Measurements from ENCODE around the gene TMEM191C.
"Not testable (repeated sequence)": the region's sequence is repeated elsewhere in the genome, so short reads cannot be mapped to it uniquely, and the experiment has no call there.

The TMEM191C gene

DNA sequence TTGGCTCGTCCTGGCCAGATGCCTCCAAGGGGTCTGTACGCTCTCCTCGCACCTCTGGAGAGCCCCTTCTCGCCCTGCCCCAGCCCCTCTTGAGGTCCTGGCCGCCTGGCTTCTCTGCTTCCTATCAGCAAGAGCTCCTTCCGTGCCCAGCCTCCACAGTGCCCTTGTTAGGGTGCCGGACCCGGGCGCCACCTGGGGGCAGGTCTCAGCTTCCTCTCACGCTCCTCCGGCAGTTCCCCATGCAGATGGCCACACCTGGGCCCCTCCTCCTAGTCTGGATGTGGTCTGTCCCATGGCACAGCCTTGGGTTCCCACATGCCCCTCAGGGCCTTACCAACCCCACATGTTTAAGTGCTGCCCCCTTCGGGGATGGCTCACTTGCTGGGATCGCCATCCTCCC lies 6.5 kb downstream of the TMEM191C start:
- DNase-seq, result not testable (repeated sequence)

- DNase-seq, result not testable (repeated sequence)
These were observed 16.9 kb downstream of the TMEM191C start for GRCh38 chr22:21484039-21484438.

GRCh38 chr22:21487723-21488122 lies 20.5 kb downstream of the TMEM191C start:
- not testable (repeated sequence) for DNase-seq

- DNase-seq, result not testable (repeated sequence)
These were observed 22.0 kb downstream of the TMEM191C start for GRCh38 chr22:21489149-21489680.

GRCh38 chr22:21490556-21490955 lies 23.4 kb downstream of the TMEM191C start:
- DNase-seq, result not testable (repeated sequence)

DNA sequence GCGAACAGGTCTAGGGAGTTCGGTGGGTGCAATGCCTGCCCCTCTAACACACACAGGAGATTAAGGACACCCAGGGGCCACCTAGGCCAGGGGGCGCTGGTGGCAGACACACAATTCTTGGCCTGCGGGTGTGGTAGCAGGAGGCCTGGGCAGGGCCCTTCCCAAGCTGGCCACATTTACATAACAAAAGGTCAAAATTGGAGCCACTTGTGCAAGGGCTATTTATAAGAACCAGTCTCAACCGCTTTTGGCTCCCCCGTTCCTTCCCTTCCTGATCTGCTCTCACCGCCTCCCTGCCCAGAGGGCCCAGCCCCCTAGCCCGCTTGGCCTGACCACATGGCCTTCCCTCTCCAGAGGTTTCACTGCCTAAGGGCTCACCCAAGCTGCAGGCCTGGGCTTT lies 25.1 kb downstream of the TMEM191C start:
- DNase-seq, result not testable (repeated sequence)

- DNase-seq, result not testable (repeated sequence)
These were observed 26.9 kb downstream of the TMEM191C start for GRCh38 chr22:21493789-21494782.

- not testable (repeated sequence) for DNase-seq
These were observed 30.8 kb downstream of the TMEM191C start for GRCh38 chr22:21497984-21498383.

DNA sequence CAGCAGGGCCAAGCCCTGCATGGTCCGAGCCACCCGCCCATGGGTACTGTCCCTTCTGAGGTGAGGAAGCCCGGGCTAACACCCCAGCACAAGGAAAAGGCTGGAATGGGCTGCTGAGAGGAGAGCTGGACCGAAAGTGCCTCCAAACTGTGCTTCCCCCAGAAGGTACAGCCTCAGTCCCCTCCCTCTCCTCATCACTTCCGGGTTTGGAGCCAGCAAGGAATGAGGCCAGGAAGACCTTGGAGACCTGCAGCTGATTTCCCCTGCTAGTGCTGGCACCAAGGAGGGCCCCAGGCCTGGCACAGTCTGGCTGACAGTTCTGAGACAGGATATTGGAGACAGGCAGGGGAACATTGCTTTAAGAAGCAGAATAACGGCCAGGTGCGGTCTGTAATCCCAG lies 31.3 kb downstream of the TMEM191C start:
- not testable (repeated sequence) for DNase-seq

GRCh38 chr22:21499623-21500506 lies 32.7 kb downstream of the TMEM191C start:
- not testable (repeated sequence) for DNase-seq

DNA sequence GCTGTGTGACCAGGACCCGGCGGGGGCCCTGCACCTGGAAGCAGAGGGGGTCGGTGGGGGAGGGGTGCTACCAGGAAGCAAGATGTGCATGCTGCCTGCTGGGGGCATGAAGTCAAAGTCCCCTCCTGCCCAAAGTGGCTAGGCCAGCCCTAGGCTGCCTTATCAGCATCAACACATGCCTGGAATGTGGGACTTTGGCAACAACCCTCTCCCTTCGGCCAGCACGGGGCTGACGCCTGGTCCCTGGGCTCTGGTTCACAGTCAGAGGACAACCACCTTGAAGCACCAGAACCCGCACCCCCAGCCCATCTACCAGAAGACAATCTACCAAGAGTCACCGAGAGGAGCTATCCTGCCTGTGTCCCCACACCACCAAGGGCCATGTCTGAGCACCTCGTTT lies 43.2 kb downstream of the TMEM191C start:
- not testable (repeated sequence) for DNase-seq

DNA sequence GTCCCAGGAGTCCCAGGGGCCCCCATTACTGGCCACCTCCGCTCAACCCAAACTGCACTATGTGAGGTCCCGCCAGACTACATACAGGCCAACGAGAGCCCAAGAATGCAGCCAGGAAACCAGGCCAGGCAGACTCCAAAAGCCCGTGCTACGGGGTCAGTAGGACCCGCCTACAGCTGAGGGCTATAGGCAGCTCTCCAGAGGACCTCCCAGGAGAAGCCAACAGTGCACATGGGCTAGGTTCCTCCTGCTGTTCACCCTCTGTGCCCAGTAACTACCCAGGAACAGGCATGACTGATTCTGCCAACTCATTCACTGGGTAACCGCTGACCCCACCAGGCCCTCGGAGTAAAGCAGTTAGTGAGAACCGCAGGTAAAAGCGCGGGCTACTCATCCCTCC lies 44.8 kb downstream of the TMEM191C start:
- DNase-seq, result not testable (repeated sequence)

GRCh38 chr22:21514117-21514516 lies 46.9 kb downstream of the TMEM191C start:
- DNase-seq, result not testable (repeated sequence)

DNA sequence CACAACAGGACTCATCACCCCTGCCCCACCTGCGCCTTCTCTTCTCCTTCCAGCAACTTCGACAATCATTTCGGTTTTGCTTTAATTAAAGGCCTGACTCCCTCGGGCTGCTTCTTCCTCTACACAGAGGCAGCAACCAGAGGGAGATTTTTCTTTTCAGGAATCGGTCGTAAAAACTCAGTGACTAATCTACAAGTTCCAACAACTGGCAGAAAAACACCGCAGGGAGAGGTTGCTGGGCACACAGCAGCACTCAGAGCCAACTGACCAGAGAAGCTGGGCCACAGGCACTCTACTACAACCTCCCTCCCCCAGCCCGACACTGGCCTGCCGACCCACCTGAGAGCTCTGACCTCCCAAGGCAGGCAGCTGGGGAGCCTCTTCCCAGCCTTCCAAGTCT lies 48.0 kb downstream of the TMEM191C start:
- not testable (repeated sequence) for DNase-seq

DNA sequence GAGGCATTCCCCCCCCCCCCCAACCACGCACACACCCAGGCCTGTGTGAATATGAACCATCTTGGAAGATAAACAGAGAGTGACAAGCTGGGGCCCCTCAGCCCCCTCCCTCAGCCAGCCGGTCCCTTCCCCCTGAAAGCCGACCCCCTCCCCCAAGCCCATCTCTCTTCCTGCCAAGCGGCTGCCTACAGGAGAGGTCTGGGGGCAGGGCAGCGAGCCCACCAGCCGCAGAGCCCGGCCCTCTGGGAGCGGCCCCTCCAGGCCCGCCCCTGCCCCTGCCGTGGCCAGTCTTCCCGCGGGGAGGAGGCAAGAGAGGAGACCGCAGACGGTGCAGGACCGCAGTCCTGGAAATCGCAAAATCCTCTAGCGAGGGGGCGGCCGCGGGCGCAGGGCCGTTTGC lies 49.3 kb downstream of the TMEM191C start:
- DNase-seq, result not testable (repeated sequence)

DNA sequence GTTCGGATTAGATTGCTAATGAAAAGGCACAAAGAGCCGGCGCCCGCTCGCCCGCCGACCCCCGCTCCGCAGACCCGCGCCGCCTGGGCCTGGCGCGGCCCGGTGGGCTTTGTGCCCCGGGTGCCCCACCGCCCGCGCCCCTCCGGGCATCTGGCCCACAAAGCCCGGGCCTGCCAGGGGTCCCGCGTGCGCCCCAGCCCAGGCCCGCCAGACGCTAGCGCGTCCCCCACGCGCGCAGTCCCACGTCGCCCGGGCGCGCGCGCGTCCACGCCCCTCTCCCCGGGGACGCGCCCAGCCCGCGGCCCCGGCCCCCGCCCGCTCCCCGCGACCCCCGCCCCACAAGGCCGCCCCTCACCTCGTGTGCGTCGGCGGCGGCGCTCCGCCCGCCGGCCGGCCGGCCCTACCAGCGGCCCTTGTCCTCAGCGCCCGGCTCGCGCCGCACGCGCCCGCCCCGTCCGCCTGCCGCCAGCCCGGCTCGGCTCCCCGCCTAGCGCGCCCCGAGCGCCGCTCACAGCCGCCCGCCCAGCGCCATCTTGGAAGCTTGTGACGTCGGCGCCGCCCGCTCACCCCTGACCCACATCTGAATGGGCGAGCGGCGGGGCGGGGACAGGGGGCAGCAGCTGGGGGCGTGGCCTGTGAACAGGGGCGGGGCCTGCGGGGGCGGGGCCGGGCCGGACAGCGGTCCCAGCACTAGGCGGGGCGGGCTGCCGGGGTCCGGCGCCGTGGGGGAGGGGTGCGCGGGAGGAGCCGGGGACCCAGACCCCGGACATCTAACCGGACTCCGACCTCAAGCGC lies 50.0 kb downstream of the TMEM191C start:
- DNase-seq, result not testable (repeated sequence)

Data from activated naive CD4-positive, alpha-beta T cell treated with Interleukin-2 at 50 U/mL for 16 hours (primary cell).